Measurements from ENCODE around the gene PLCD3.

Gene PLCD3

GRCh38 chr17:45098869-45099616 is 33.3 kb downstream of the PLCD3 start:
- DNase-seq: peak; percentile 73

GRCh38 chr17:45098081-45098868 is 34.0 kb downstream of the PLCD3 start:
- no peak for DNase-seq

- DNase-seq: no peak
Observed at GRCh38 chr17:45096926-45097325, 35.4 kb downstream of the PLCD3 start.

GRCh38 chr17:45096141-45096540 is 36.2 kb downstream of the PLCD3 start:
- DNase-seq: peak; percentile 38

- DNase-seq: no peak
Observed at GRCh38 chr17:45093444-45094110, 38.7 kb downstream of the PLCD3 start.

- DNase-seq: peak; percentile 98
Observed at GRCh38 chr17:45092911-45093430, 39.3 kb downstream of the PLCD3 start.

- peak; percentile 31 for DNase-seq
Observed at GRCh38 chr17:45091778-45092425, 40.4 kb downstream of the PLCD3 start.

- no peak for DNase-seq
Observed at GRCh38 chr17:45090711-45091110, 41.6 kb downstream of the PLCD3 start.

- DNase-seq: no peak
Observed at GRCh38 chr17:45088741-45089140, 43.6 kb downstream of the PLCD3 start.

GRCh38 chr17:45087978-45088377 is 44.3 kb downstream of the PLCD3 start:
- no peak for DNase-seq

- peak; percentile 50 for DNase-seq
Observed at GRCh38 chr17:45087504-45087975, 44.8 kb downstream of the PLCD3 start.

- DNase-seq: no peak
Observed at GRCh38 chr17:45086865-45087503, 45.3 kb downstream of the PLCD3 start.

- no peak for DNase-seq
Observed at GRCh38 chr17:45086391-45086790, 45.9 kb downstream of the PLCD3 start.

GRCh38 chr17:45081047-45081703 is 51.1 kb downstream of the PLCD3 start:
- DNase-seq: no peak

- DNase-seq: no peak
Observed at GRCh38 chr17:45077643-45078042, 54.7 kb downstream of the PLCD3 start.

- peak; percentile 95 for DNase-seq
Observed at GRCh38 chr17:45073414-45074070, 58.8 kb downstream of the PLCD3 start.

GRCh38 chr17:45070809-45071208 is 61.5 kb downstream of the PLCD3 start:
- no peak for DNase-seq

GRCh38 chr17:45070001-45070400 is 62.3 kb downstream of the PLCD3 start:
- no peak for DNase-seq

GRCh38 chr17:45067637-45068036 is 64.7 kb downstream of the PLCD3 start:
- DNase-seq: no peak

- DNase-seq: no peak
Observed at GRCh38 chr17:45063198-45063597, 69.1 kb downstream of the PLCD3 start.

- no peak for DNase-seq
Observed at GRCh38 chr17:45061606-45062205, 70.6 kb downstream of the PLCD3 start.
